C4-2B (cell line): ENCODE data around the gene STRIP2.

Source experiments
- CTCF ChIP-seq: fragments of 450-650 bp; conservative IDR thresholded peaks from 2 replicates; pipeline ENCODE4 v1.5.1; 2017; ENCODE audit warnings: mild to moderate bottlenecking
- ZFX ChIP-seq: fragments of 450-650 bp; IDR thresholded peaks from 2 replicates; pipeline ENCODE4 v1.6.1; 2017

- TF ChIP-seq CTCF, result no peak
- TF ChIP-seq ZFX, result no peak
These were observed 7.8 kb upstream of the STRIP2 start for GRCh38 chr7:129426482-129426881.
